ENCODE results near the gene SPTBN4. TPM values are rescaled to one million over a fixed set of nuclear protein-coding genes. Genes with fewer than 3 reads are reported as not detected.
"Not testable (repeated sequence)": the region's sequence is repeated elsewhere in the genome, so short reads cannot be mapped to it uniquely, and the experiment has no call there.

The SPTBN4 gene
- total RNA-seq, 2 donors from 2014 or later, result 0.29 to 0.74 TPM

DNA sequence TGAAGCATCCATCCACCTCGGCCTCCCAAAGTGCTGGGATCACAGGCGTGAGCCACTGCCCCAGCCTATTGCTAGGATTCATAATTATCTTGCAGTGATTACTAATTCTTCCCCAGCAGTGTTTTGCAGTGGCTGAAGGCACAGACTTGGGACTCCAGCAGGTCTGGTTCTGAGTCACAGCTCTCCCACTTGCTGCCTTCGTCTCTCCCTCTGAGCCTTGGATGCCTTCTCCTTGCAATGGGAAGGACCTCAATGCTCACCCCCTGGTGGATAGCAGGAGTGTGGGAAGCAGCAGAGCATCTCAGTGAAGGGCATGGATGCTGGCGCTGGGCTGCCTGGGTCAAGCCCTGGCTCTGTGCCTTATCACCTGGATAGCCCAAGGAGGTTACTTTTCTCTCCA, 72.3 kb downstream of the SPTBN4 start:
- no peaks in the 10 kb centered on the region for H3K36me3 ChIP-seq
- DNase-seq, result no peak
- no peak overlapping the region for H3K9ac ChIP-seq (ENCODE audit: low read depth in 2 of 2, low read length in 2 of 2)
- no peak overlapping the region for H3K27ac ChIP-seq
- intact Hi-C loops (cut with DNase I), result no loop called here
- no peaks in the 10 kb centered on the region for H3K9me3 ChIP-seq
- H3K4me1 ChIP-seq, result no peaks in the 10 kb centered on the region
- TF ChIP-seq CTCF (IDR thresholded peaks at IDR 0.05), result no peak
- H3K27me3 ChIP-seq, result no peaks in the 10 kb centered on the region
- H3K4me3 ChIP-seq, result no peak overlapping the region

GRCh38 chr19:40542202-40542859, 75.5 kb downstream of the SPTBN4 start:
- no peak for TF ChIP-seq CTCF (IDR thresholded peaks at IDR 0.05)
- H3K9ac ChIP-seq (ENCODE audit: low read depth in 2 of 2, low read length in 2 of 2), result no peak overlapping the region
- intact Hi-C loops (cut with DNase I), result no loop called here
- no peaks in the 10 kb centered on the region for H3K9me3 ChIP-seq
- H3K27me3 ChIP-seq, result no peaks in the 10 kb centered on the region
- H3K4me3 ChIP-seq, result no peak overlapping the region
- no peaks in the 10 kb centered on the region for H3K36me3 ChIP-seq
- DNase-seq, result peak; percentile 67
- H3K4me1 ChIP-seq, result no peaks in the 10 kb centered on the region
- H3K27ac ChIP-seq, result no peak overlapping the region

DNA sequence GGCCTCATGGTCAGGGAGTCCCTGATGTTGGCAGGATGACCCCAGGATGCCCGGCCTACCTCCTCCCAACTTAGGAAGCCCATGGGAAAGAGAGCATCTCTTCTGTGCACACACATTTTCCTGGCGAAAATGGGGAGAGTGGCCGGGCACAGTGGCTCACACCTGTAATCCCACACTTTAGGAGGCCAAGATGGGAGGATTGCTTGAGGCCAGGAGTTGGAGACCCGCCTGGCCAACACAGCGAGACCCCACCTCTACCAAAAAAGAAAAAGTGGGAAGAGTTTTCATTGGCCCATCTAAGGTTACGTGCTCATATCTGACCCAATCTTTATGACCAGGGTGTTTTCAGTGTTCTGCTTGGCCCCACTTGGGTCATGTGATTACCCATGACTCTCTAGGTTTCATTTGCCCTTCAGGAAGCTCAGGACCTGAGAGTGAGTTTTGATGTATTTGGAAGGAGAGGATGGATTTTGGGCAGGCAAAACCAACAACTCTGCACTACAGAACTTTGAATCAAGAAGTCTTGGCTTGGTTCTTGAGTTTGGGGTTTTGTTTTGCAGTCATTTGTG, 76.3 kb downstream of the SPTBN4 start:
- Histone ChIP-seq H3K4me1 (no peaks in the 10 kb centered on the region), H3K36me3 (no peaks in the 10 kb centered on the region), H3K4me3 (no peak overlapping the region), H3K9ac (ENCODE audit: low read depth in 2 of 2, low read length in 2 of 2) (no peak overlapping the region), H3K27ac (no peak overlapping the region), H3K27me3 (no peaks in the 10 kb centered on the region), H3K9me3 (no peaks in the 10 kb centered on the region)
- no peak for DNase-seq
- intact Hi-C loops (cut with DNase I), result no loop called here
- no peak for TF ChIP-seq CTCF (IDR thresholded peaks at IDR 0.05)

DNA sequence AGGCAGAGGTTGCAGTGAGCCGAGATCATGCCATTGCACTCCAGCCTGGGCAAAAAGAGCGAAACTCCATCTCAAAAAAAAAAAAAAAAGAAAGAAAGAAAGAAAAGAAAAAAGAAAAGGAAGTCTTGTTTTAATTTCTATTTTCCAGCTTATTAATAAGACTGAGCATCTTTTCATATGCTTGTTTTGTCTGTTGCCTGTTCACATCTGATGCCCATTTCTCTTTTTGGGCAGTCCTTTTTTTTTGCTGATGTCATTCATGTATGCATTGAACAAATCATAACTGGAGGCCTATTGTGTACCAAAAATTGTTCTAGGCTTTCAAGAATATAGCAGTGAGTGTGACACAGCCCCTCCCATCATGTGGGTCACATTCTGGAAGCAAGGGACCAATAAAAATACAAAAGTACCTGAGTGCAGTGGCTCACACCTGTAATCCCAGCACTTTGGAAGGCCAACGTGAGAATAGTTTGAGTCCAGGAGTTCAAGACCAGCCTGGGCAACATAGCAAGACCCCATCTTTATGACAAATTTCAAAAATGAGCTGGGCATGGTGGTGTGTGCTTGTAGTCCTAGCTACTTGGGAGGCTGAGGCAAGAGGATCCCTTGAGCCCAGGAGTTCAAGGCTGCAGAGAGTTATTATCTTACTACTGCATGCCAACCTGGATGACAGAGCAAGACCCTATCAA, 79.5 kb downstream of the SPTBN4 start:
- intact Hi-C loops (cut with DNase I), result loop anchor here (5.0 kb wide), 1 partner anchor 51 kb away; no protein-coding TSS in a partner anchor
- not testable (repeated sequence) for H3K4me3 ChIP-seq; H3K4me1 ChIP-seq; H3K36me3 ChIP-seq; H3K27ac ChIP-seq; H3K27me3 ChIP-seq; H3K9ac ChIP-seq (ENCODE audit: low read depth in 2 of 2, low read length in 2 of 2); H3K9me3 ChIP-seq; DNase-seq

- not testable (repeated sequence) for H3K27me3 ChIP-seq; DNase-seq; H3K4me1 ChIP-seq; H3K9ac ChIP-seq (ENCODE audit: low read depth in 2 of 2, low read length in 2 of 2); H3K36me3 ChIP-seq; H3K4me3 ChIP-seq; H3K9me3 ChIP-seq; H3K27ac ChIP-seq
- intact Hi-C loops (cut with DNase I), result loop anchor here (5.0 kb wide), 1 partner anchor 50 kb away; no protein-coding TSS in a partner anchor
Measured at GRCh38 chr19:40547190-40547589, 80.4 kb downstream of the SPTBN4 start.

GRCh38 chr19:40547836-40548235, 81.0 kb downstream of the SPTBN4 start:
- intact Hi-C loops (cut with DNase I), result loop anchor here (5.0 kb wide), 1 partner anchor 49 kb away; no protein-coding TSS in a partner anchor
- H3K27me3 ChIP-seq, result no peaks in the 10 kb centered on the region
- H3K36me3 ChIP-seq, result no peaks in the 10 kb centered on the region
- no peaks in the 10 kb centered on the region for H3K9me3 ChIP-seq
- no peak overlapping the region for H3K9ac ChIP-seq (ENCODE audit: low read depth in 2 of 2, low read length in 2 of 2)
- DNase-seq, result no peak
- H3K27ac ChIP-seq, result no peak overlapping the region
- TF ChIP-seq CTCF (IDR thresholded peaks at IDR 0.05), result no peak
- H3K4me3 ChIP-seq, result no peak overlapping the region
- H3K4me1 ChIP-seq, result no peaks in the 10 kb centered on the region
